Stomach (tissue), 19 donors: ENCODE measurements around the gene KRTAP29-1. TPM values are rescaled to one million over a fixed set of nuclear protein-coding genes. Genes with fewer than 3 reads are reported as not detected.
A peak's percentile ranks its signal among the peaks of the same experiment; 100 is the strongest.
"Not testable (repeated sequence)": the region's sequence is repeated elsewhere in the genome, so short reads cannot be mapped to it uniquely, and the experiment has no call there.

Source experiments
- DNase-seq, 2 donors: peaks; one replicate each; pipeline versions ENCODE4 v3.0.0 to v3.0.0-alpha.2; 2013 to 2019
- H3K27ac ChIP-seq, 5 donors: fragments of 200-600 bp in 4 of 5; sonication (generic) in 4 of 5; one replicate each; pipeline ENCODE4 v1.5.1; 2013 to 2019; ENCODE audit warnings: mild to moderate bottlenecking in 1 of 5, moderate library complexity in 1 of 5
- H3K27me3 ChIP-seq, 3 donors: fragments of 200-600 bp; sonication (generic); one replicate each; pipeline ENCODE4 v1.5.1; 2017 to 2019; ENCODE audit warnings: mixed run types in 1 of 3
- H3K36me3 ChIP-seq, 4 donors: fragments of 200-600 bp; sonication (generic); 1 replicate in 3 of 4; 2 replicates in 1 of 4; pipeline ENCODE4 v1.5.1; 2016 to 2019
- H3K4me1 ChIP-seq, 4 donors: fragments of 200-600 bp; sonication (generic); one replicate each; pipeline ENCODE4 v1.5.1; 2016 to 2019
- H3K4me3 ChIP-seq, 4 donors: fragments of 200-600 bp; sonication (generic) in 3 of 4; one replicate each; pipeline ENCODE4 v1.5.1; 2016 to 2019; ENCODE audit warnings: mild to moderate bottlenecking in 1 of 4
- H3K9me3 ChIP-seq, 4 donors: fragments of 200-600 bp; sonication (generic); one replicate each; pipeline ENCODE4 v1.5.1; 2016 to 2019
- CTCF ChIP-seq, 7 experiments: fragments of 450-650 bp in 4 of 7; fragments of 200-600 bp in 3 of 7; sonication (generic) in 3 of 7; IDR thresholded peaks; one replicate each; pipeline ENCODE4 v1.5.1; 2016 to 2019; ENCODE audit warnings: antibody characterized with exemption in 7 of 7, control low read depth in 2 of 7, mild to moderate bottlenecking in 1 of 7
- EP300 ChIP-seq: sonication (generic); formaldehyde crosslinking; IDR thresholded peaks from one replicate; pipeline ENCODE4 v1.6.1; 2017; ENCODE audit warnings: antibody characterized with exemption
- POLR2A ChIP-seq, 4 donors: fragments of 450-650 bp; IDR thresholded peaks; one replicate each; pipeline ENCODE4 v1.6.1; 2016; ENCODE audit warnings: antibody characterized with exemption in 4 of 4, control low read depth in 2 of 4, mild to moderate bottlenecking in 1 of 4, moderate library complexity in 1 of 4
- POLR2AphosphoS5 ChIP-seq, 3 donors: sonication (generic); formaldehyde crosslinking; IDR thresholded peaks; one replicate each; pipeline ENCODE4 v1.6.1; 2016; ENCODE audit warnings: antibody characterized with exemption in 3 of 3
- WGBS, 5 donors: extraction: QIAGEN DNeasy Blood & Tissue Kit in 3 of 5; methylation state at CpG; one replicate each; pipeline versions ENCODE4 v1.1.5 to v1.1.7; 2013 to 2018; 5-methylcytosine and 5-hydroxymethylcytosine counted together
- intact Hi-C: fragments of 100-400 bp; cut with DNase I; formaldehyde crosslinking; loops from one replicate; pipeline ENCODE4 v1.15.1; 2023; ENCODE audit warnings: low total_unique reads
- long read RNA-seq, 10 donors: transcript quantifications; one replicate each; lab custom pipeline, GENCODE V29; 2026
- polyA plus RNA-seq, 3 donors: library from polyadenylated mRNA; stranded (reverse); fragments of 200-250 nt; gene quantifications; one replicate each; pipeline ENCODE4 v1.2.3, GENCODE V29; 2013
- total RNA-seq, 5 donors: library from RNA; depleted of rRNA; stranded (reverse); fragments of >200 nt; gene quantifications; one replicate each; pipeline versions ENCODE4 v1.1.0 to v1.2.3, GENCODE V29; 2014 to 2016
- donor health status: healthy with polysubstance abuse.
- donor health status: Bipolar disorder and iron deficiency.
- donor health status: healthy.

KRTAP29-1 gene
- total RNA-seq: not detected
- polyA plus RNA-seq: not detected
- long read RNA-seq, donor 1: 0 reads
- long read RNA-seq, donor 2: 0 reads
- long read RNA-seq, donor 3: 0 reads
- long read RNA-seq, donor 4: 0 reads
- long read RNA-seq, donor 5: 0 reads
- long read RNA-seq, donor 6: 0 reads
- long read RNA-seq, donor 7: 0 reads
- long read RNA-seq, donor 8: 0 reads
- long read RNA-seq, donor 9: 0 reads
- long read RNA-seq, donor 10: 0 reads

GRCh38 chr17:41301916-41302901, at the start of gene KRTAP29-1:
TSS of gene KRTAP29-1 (minus strand) at chr17:41302851. CDS start at chr17:41302851, 0 bp downstream.
- no peaks in the 10 kb centered on the region for H3K36me3 ChIP-seq
- intact Hi-C loops: no loop called here
- H3K27me3 ChIP-seq: peaks cover 0 to 21% (median 5%) of the 10 kb centered on the region in 3 donors
- TF ChIP-seq POLR2AphosphoS5 (IDR thresholded peaks at IDR 0.05) (no peak), CTCF (IDR thresholded peaks at IDR 0.05) (no peak)
- no peak within 1 kb of the TSS for H3K4me3 ChIP-seq
- 56 to 69% (median 63%) methylated on average over 11 of the region's 11 CpGs for WGBS, 5 donors
- no peak within 1 kb of the TSS for H3K27ac ChIP-seq
- no peak for DNase-seq
- no peaks in the 10 kb centered on the region for H3K4me1 ChIP-seq
- no peaks in the 10 kb centered on the region for H3K9me3 ChIP-seq

GRCh38 chr17:41351177-41351576, 48.5 kb upstream of the KRTAP29-1 start:
- no peaks in the 10 kb centered on the region for H3K4me1 ChIP-seq
- H3K27me3 ChIP-seq: no peaks in the 10 kb centered on the region
- no peak for DNase-seq
- H3K27ac ChIP-seq: no peak overlapping the region
- no peak overlapping the region for H3K4me3 ChIP-seq
- H3K36me3 ChIP-seq: no peaks in the 10 kb centered on the region
- no peak for TF ChIP-seq CTCF (IDR thresholded peaks at IDR 0.05)
- TF ChIP-seq EP300: no peak
- TF ChIP-seq POLR2A (IDR thresholded peaks at IDR 0.05): no peak
- no peak for TF ChIP-seq POLR2AphosphoS5 (IDR thresholded peaks at IDR 0.05)
- H3K9me3 ChIP-seq: no peaks in the 10 kb centered on the region
- intact Hi-C loops: no loop called here
- WGBS, 5 donors: 78 to 91% (median 86%) methylated on average over 2 of the region's 2 CpGs

- H3K27ac ChIP-seq, H3K27me3 ChIP-seq, H3K9me3 ChIP-seq, H3K4me3 ChIP-seq, H3K36me3 ChIP-seq, H3K4me1 ChIP-seq, intact Hi-C loops, DNase-seq: not testable (repeated sequence)
- 86 to 91% (median 89%) methylated on average over 14 to 16 of the region's 16 CpGs for WGBS, 5 donors
Measured at GRCh38 chr17:41350381-41350878, 47.8 kb upstream of the KRTAP29-1 start, which contains the start of gene KRT33A. TSS of gene KRT33A (minus strand) at chr17:41350828. CDS start at chr17:41350767, 61 bp downstream.

GRCh38 chr17:41347869-41348760, 45.5 kb upstream of the KRTAP29-1 start:
- no peak for TF ChIP-seq POLR2A (IDR thresholded peaks at IDR 0.05)
- no peak for TF ChIP-seq CTCF (IDR thresholded peaks at IDR 0.05)
- TF ChIP-seq POLR2AphosphoS5 (IDR thresholded peaks at IDR 0.05): no peak
- no peak for TF ChIP-seq EP300
- intact Hi-C loops: no loop called here

GRCh38 chr17:41346421-41346820, 43.8 kb upstream of the KRTAP29-1 start:
- peaks cover 0 to 17% (median 10%) of the 10 kb centered on the region in 4 donors for H3K9me3 ChIP-seq
- H3K4me3 ChIP-seq, H3K27me3 ChIP-seq, intact Hi-C loops, DNase-seq, H3K36me3 ChIP-seq, H3K27ac ChIP-seq, H3K4me1 ChIP-seq: not testable (repeated sequence)
- WGBS, 5 donors: 82 to 93% (median 89%) methylated on average over 12 to 16 of the region's 16 CpGs

More at GRCh38 chr17:41347869-41348760, 45.5 kb upstream of the KRTAP29-1 start:
- Histone ChIP-seq H3K9me3 (peaks cover 0 to 1% (median under 1%) of the 10 kb centered on the region in 4 donors), H3K4me1 (no peaks in the 10 kb centered on the region), H3K36me3 (no peaks in the 10 kb centered on the region), H3K27ac (no peak overlapping the region), H3K4me3 (no peak overlapping the region), H3K27me3 (no peaks in the 10 kb centered on the region)
- WGBS, 5 donors: 74 to 83% (median 83%) methylated on average over 7 of the region's 7 CpGs
- DNase-seq: peak in 1 of 2 donors; percentile 41
